ENCODE measurements around the gene THRB. TPM values are rescaled to one million over a fixed set of nuclear protein-coding genes. Genes with fewer than 3 reads are reported as not detected.

Gene THRB
- total and polyA plus RNA-seq, 9 of the 15 experiments (the other 6 are each of a cell fraction or from before 2014, with no cell fraction given): 1.7 to 14.9 (median 6.9) TPM

DNA sequence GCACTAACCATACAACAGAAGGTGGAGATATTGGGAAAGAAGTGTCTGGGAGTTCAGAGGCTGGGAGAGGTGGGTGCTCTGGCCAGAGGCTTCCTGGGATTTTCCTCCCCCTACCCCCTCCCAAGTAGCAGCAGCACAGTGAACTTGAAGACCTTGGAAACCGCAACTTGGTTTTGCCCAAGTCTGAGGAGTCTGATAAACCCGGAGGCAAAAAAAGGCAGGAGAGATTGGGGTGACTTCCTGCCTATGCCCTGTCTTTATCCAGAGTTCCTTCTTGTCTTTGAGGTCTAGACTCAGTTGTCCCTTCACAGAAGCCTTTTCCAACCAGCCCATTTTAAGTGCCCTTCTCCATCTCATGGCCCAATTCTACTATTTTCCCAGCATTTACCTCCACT is 25.4 kb upstream of the THRB start (continued):
- TF ChIP-seq, protein P1, sequence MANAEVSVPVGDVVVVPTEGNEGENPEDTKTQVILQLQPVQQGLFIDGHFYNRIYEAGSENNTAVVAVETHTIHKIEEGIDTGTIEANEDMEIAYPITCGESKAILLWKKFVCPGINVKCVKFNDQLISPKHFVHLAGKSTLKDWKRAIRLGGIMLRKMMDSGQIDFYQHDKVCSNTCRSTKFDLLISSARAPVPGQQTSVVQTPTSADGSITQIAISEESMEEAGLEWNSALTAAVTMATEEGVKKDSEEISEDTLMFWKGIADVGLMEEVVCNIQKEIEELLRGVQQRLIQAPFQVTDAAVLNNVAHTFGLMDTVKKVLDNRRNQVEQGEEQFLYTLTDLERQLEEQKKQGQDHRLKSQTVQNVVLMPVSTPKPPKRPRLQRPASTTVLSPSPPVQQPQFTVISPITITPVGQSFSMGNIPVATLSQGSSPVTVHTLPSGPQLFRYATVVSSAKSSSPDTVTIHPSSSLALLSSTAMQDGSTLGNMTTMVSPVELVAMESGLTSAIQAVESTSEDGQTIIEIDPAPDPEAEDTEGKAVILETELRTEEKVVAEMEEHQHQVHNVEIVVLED (CRISPR knock-in tag; IDR thresholded peaks at IDR 0.05): no peak
- TF ChIP-seq DPF2 (IDR thresholded peaks at IDR 0.05) (peak; percentile 75), CTBP1 (IDR thresholded peaks at IDR 0.05; ENCODE audit: borderline replicate concordance) (peak; percentile 12; the same call in 1 of the 2 replicates), ELF4 (CRISPR knock-in tag; IDR thresholded peaks at IDR 0.05) (peak; percentile 61; the same call in 1 of the 2 replicates), SMAD4 (CRISPR knock-in tag; conservative IDR thresholded peaks at IDR 0.05) (peak; percentile 60; the same call in 1 of the 2 replicates), YBX1 (IDR thresholded peaks at IDR 0.05) (no peak), RUNX1 (IDR thresholded peaks at IDR 0.05; ENCODE audit: low read depth) (peak; percentile 73; the same call in 1 of the 2 replicates), ETV5 (CRISPR knock-in tag; IDR thresholded peaks at IDR 0.05; ENCODE audit: low read depth) (0 out of 2 replicates have a peak, but pooled peaks have one; percentile 22), TSC22D4 (tag; IDR thresholded peaks at IDR 0.05) (no peak), GTF2E2 (tag; IDR thresholded peaks at IDR 0.05) (peak; percentile 10; the same call in 1 of the 2 replicates), BCOR (IDR thresholded peaks at IDR 0.05) (peak; percentile 36; the same call in 1 of the 2 replicates), ARNT (IDR thresholded peaks at IDR 0.05) (peak in 1 of 2 experiments; percentile 37; a peak in 1 of 4 replicates), TEAD2 (tag; IDR thresholded peaks at IDR 0.05) (no peak), TEAD4 (IDR thresholded peaks at IDR 0.05; ENCODE audit: low read length) (peak; percentile 89), TEAD4 (CRISPR knock-in tag; IDR thresholded peaks at IDR 0.05; ENCODE audit: borderline replicate concordance) (no peak), CC2D1A (IDR thresholded peaks at IDR 0.05) (peak; percentile 35; the same call in 1 of the 2 replicates)
- TF ChIP-seq, protein P2, sequence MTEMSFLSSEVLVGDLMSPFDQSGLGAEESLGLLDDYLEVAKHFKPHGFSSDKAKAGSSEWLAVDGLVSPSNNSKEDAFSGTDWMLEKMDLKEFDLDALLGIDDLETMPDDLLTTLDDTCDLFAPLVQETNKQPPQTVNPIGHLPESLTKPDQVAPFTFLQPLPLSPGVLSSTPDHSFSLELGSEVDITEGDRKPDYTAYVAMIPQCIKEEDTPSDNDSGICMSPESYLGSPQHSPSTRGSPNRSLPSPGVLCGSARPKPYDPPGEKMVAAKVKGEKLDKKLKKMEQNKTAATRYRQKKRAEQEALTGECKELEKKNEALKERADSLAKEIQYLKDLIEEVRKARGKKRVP (CRISPR knock-in tag; IDR thresholded peaks at IDR 0.05): no peak
- TF ChIP-seq, protein P3, sequence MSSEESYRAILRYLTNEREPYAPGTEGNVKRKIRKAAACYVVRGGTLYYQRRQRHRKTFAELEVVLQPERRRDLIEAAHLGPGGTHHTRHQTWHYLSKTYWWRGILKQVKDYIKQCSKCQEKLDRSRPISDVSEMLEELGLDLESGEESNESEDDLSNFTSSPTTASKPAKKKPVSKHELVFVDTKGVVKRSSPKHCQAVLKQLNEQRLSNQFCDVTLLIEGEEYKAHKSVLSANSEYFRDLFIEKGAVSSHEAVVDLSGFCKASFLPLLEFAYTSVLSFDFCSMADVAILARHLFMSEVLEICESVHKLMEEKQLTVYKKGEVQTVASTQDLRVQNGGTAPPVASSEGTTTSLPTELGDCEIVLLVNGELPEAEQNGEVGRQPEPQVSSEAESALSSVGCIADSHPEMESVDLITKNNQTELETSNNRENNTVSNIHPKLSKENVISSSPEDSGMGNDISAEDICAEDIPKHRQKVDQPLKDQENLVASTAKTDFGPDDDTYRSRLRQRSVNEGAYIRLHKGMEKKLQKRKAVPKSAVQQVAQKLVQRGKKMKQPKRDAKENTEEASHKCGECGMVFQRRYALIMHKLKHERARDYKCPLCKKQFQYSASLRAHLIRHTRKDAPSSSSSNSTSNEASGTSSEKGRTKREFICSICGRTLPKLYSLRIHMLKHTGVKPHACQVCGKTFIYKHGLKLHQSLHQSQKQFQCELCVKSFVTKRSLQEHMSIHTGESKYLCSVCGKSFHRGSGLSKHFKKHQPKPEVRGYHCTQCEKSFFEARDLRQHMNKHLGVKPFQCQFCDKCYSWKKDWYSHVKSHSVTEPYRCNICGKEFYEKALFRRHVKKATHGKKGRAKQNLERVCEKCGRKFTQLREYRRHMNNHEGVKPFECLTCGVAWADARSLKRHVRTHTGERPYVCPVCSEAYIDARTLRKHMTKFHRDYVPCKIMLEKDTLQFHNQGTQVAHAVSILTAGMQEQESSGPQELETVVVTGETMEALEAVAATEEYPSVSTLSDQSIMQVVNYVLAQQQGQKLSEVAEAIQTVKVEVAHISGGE (CRISPR knock-in tag; IDR thresholded peaks at IDR 0.05): 0 out of 6 replicates have a peak, but pooled peaks of 1 of the 3 experiments have one; percentile 28

All from K562 (cell line).